Measurements from ENCODE around the gene CEP63.

- TF ChIP-seq CTCF (conservative IDR thresholded peaks at IDR 0.05), result no peak
- no peak for TF ChIP-seq ZFX (IDR thresholded peaks at IDR 0.05)
These were observed 27.4 kb upstream of the CEP63 start for GRCh38 chr3:134458406-134458945.

Measured in C4-2B (cell line).